Measurements from ENCODE around the gene CD69.
"Not testable (repeated sequence)": the region's sequence is repeated elsewhere in the genome, so short reads cannot be mapped to it uniquely, and the experiment has no call there.

The CD69 gene

DNA sequence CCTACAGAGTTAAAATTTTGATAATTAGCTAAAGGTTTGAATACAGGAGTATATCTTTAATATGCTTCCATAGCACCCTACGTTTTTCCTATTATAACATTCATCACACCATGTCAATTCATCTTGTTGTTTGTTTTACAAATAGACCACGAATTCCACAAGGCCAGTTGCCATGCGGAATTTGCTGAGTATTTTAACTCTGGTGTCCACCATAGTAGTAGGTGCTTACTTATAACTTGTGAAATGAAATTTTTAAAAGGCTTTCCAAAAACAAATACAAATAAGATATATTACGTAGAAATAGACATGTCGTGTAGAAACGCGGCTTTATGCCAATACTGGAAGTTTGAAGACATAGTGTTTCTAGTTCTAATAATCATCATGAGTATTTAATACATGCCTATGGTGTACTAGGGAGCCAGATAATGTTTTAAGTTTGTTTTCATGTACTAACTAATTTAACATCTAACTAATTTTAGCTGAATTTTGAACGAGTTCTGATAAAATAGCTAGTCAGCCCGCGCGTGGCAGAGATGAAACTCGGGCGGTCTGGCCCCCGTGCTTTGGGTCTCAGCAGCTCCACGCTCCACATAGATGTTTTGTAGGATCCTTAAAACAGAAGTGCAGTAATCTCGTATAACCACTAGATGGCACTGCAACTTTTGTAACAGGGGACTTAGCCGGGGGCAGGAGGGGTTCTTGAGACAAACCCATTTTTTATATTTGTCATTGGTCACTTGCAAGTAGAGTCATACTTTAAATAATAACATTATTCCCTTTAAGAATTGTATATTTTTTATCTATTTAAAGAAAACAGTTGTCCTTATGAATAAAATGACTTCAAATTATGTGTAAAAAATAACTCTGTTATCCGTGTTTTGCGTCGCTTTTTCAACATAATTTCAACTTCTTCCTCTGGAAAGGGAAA is 10.2 kb downstream of the CD69 start:
- DNase-seq (ENCODE audit: low read depth), result no peak
- H3K4me3 ChIP-seq (ENCODE audit: low read depth, low read length), result no peak overlapping the region
- TF ChIP-seq, protein P1, sequence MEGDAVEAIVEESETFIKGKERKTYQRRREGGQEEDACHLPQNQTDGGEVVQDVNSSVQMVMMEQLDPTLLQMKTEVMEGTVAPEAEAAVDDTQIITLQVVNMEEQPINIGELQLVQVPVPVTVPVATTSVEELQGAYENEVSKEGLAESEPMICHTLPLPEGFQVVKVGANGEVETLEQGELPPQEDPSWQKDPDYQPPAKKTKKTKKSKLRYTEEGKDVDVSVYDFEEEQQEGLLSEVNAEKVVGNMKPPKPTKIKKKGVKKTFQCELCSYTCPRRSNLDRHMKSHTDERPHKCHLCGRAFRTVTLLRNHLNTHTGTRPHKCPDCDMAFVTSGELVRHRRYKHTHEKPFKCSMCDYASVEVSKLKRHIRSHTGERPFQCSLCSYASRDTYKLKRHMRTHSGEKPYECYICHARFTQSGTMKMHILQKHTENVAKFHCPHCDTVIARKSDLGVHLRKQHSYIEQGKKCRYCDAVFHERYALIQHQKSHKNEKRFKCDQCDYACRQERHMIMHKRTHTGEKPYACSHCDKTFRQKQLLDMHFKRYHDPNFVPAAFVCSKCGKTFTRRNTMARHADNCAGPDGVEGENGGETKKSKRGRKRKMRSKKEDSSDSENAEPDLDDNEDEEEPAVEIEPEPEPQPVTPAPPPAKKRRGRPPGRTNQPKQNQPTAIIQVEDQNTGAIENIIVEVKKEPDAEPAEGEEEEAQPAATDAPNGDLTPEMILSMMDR (IDR thresholded peaks at IDR 0.05; ENCODE audit: control insufficient read depth, extremely low read depth, insufficient read depth), result peak; percentile 74

DNA sequence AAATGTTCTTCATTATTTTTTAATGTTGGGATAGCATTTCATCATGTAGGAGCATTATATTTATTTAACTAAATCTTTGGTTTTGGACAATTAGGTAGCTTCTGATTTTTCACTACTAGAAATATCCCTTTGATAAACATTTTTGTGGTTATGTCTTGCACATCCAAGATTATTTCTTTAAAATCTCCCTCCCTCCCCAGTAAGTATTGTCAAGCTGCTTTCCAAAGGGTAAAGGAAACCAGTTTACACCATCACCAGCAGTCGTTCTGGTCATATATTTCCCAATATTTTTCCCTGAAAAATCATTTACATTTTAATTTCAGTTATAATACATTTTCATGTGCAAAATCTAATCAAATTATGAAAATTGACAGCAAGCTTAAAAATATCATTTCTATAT is 11.1 kb downstream of the CD69 start:
- DNase-seq (ENCODE audit: low read depth), result no peak
- TF ChIP-seq, protein P1 (IDR thresholded peaks at IDR 0.05; ENCODE audit: control insufficient read depth, extremely low read depth, insufficient read depth), result no peak

DNA sequence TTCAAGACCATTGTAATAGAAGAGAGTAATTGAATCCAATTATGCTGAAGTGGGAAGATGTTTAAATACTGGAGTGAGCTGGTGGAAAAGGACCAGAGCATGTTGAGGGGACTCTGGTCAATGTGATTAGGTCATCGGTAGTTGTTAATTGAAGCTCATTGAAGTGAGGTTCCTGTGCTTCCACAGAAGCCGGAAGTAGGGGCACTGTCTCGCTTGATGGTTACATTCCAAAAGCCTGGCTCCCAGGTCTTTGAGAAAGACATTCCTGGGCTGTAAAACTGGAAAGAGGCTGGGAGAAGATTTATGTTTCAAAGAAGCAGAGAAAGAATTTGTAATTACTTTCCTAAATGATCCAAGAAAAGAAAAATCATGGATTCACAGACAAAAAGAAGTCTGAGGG is 15.5 kb downstream of the CD69 start:
- H3K4me3 ChIP-seq (ENCODE audit: low read depth, low read length), result no peak overlapping the region
- TF ChIP-seq, protein P1 (IDR thresholded peaks at IDR 0.05; ENCODE audit: control insufficient read depth, extremely low read depth, insufficient read depth), result no peak
- DNase-seq (ENCODE audit: low read depth), result no peak

More for the DNA sequence above, 11.1 kb downstream of the CD69 start:
- no peak overlapping the region for H3K4me3 ChIP-seq (ENCODE audit: low read depth, low read length)

DNA sequence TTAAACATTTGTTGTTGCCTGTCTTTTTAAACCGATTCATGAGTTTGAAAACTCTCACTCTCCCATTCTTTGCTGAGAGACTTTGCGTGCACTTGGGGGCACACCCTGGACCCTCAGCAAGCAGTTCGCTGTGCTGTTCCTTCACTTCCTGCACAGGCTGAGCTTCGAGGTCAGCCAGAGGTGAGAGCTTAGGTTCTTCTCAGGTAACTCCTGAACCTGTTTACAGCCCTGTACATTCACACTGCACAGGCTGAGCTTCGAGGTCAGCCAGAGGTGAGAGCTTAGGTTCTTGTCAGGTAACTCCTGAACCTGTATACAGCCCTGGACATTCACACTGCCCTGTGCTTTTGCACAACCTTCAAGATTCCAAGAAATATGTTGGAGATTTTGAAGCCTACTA is 18.0 kb downstream of the CD69 start:
- TF ChIP-seq, protein P1 (IDR thresholded peaks at IDR 0.05; ENCODE audit: control insufficient read depth, extremely low read depth, insufficient read depth), result no peak
- no peak overlapping the region for H3K4me3 ChIP-seq (ENCODE audit: low read depth, low read length)
- DNase-seq (ENCODE audit: low read depth), result no peak

DNA sequence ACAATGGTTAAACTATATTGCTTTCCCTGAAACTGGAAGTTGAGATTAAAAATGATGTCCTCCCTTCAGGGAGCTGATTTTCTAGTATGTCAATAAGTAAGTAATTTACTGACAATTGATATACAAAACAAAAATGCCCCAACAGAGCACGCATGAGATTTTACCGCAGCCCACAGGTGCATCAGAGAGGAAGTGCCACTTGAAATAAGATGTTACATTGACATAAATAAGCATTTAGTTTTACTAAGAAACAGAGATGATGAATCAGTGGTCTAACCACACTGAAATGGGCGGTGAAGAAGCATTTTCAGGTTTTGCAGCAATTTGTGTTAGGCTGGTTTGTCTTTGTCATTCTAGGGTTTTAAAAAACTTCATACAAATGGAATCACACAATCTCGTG is 19.0 kb downstream of the CD69 start:
- TF ChIP-seq, protein P1 (IDR thresholded peaks at IDR 0.05; ENCODE audit: control insufficient read depth, extremely low read depth, insufficient read depth), result no peak
- no peak overlapping the region for H3K4me3 ChIP-seq (ENCODE audit: low read depth, low read length)
- DNase-seq (ENCODE audit: low read depth), result no peak

DNA sequence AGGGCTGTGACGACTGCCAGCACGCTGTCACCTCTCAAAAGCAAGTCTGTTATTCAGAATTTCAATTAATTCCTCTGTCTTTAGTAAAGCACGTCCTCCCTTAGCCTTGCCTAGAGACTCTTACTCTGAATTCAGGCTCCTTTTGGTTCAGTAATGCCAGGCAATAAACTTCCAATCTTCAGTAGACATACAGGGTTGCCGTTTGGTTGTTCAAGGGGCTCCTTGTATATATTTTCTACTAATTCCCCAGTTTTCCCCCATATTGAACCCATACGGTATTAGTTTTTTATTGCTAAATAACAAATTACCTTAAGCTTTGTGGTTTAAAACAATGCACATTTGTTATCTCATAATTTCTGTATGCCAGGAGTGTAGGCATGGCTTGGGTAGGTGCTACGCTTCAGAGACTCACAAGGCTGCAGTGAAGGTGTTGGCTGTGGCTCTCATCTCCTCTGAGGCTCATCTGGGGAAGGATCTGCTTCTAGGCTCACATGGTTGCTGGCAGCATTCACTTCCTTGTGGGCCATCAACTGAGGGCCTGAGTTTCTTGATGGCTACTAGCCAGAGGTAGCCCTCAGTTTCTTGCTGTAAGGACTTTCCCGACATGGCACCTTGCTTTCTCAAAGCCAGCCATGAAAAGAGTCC is 20.5 kb downstream of the CD69 start:
- no peak for DNase-seq (ENCODE audit: low read depth)
- H3K4me3 ChIP-seq (ENCODE audit: low read depth, low read length), result no peak overlapping the region
- TF ChIP-seq, protein P1 (IDR thresholded peaks at IDR 0.05; ENCODE audit: control insufficient read depth, extremely low read depth, insufficient read depth), result no peak

DNA sequence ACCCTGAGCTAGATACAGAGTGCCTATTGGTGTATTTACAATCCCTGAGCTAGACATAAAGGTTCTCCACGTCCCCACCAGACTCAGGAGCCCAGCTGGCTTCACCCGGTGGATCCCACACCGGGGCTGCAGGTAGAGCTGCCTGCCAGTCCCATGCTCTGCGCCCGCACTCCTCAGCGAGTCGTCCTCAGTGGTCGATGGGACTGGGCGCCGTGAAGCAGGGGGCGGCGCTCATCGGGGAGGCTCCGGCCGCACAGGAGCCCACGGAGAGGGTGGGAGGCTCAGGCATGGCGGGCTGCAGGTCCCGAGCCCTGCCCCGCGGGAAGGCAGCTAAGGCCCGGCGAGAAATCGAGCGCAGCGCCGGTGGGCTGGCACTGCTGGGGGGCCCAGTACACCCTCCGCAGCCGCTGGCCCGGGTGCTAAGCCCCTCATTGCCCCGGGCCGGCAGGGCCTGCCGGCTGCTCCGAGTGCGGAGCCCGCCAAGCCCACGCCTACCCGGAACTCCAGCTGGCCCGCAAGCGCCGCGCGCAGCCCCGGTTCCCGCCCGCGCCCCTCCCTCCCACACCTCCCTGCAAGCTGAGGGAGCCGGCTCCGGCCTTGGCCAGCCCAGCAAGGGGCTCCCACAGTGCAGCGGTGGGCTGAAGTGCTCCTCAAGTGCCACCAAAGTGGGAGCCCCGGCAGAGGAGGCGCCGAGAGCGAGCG is 21.1 kb downstream of the CD69 start:
- H3K4me3 ChIP-seq (ENCODE audit: low read depth, low read length); DNase-seq (ENCODE audit: low read depth): not testable (repeated sequence)

DNA sequence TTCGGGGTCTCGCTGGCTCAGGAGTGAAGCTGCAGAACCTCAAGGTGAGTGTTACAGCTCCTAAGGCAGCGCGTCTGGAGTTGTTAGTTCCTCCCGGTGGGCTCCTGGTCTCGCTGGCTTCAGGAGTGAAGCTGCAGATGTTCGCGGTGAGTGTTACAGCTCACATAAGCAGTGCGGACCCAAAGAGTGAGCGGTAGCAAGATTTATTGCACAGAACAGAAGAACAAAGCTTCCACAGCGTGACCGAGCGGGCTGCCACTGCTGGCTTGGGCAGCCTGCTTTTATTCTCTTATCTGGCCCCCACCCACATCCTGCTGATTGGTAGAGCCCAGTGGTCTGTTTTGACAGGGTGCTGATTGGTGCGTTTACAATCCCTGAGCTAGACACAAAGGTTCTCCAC is 21.8 kb downstream of the CD69 start:
- not testable (repeated sequence) for H3K4me3 ChIP-seq (ENCODE audit: low read depth, low read length); DNase-seq (ENCODE audit: low read depth)

Measured in LNCaP clone FGC (cell line).